Stimulated activated CD4-positive, alpha-beta T cell treated with anti-CD3 and anti-CD28 coated beads, Interleukin-15, amount 100 ng/mL, for 48 hours (primary cell): ENCODE results near the gene P2RX4.
"Not testable (repeated sequence)": the region's sequence is repeated elsewhere in the genome, so short reads cannot be mapped to it uniquely, and the experiment has no call there.

Experiments
- DNase-seq, 2 donors: peaks; one replicate each; pipeline ENCODE4 v3.0.0-alpha.2; 2020; ENCODE audit warnings: low read depth in 2 of 2

The P2RX4 gene, protein sequence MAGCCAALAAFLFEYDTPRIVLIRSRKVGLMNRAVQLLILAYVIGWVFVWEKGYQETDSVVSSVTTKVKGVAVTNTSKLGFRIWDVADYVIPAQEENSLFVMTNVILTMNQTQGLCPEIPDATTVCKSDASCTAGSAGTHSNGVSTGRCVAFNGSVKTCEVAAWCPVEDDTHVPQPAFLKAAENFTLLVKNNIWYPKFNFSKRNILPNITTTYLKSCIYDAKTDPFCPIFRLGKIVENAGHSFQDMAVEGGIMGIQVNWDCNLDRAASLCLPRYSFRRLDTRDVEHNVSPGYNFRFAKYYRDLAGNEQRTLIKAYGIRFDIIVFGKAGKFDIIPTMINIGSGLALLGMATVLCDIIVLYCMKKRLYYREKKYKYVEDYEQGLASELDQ

DNA sequence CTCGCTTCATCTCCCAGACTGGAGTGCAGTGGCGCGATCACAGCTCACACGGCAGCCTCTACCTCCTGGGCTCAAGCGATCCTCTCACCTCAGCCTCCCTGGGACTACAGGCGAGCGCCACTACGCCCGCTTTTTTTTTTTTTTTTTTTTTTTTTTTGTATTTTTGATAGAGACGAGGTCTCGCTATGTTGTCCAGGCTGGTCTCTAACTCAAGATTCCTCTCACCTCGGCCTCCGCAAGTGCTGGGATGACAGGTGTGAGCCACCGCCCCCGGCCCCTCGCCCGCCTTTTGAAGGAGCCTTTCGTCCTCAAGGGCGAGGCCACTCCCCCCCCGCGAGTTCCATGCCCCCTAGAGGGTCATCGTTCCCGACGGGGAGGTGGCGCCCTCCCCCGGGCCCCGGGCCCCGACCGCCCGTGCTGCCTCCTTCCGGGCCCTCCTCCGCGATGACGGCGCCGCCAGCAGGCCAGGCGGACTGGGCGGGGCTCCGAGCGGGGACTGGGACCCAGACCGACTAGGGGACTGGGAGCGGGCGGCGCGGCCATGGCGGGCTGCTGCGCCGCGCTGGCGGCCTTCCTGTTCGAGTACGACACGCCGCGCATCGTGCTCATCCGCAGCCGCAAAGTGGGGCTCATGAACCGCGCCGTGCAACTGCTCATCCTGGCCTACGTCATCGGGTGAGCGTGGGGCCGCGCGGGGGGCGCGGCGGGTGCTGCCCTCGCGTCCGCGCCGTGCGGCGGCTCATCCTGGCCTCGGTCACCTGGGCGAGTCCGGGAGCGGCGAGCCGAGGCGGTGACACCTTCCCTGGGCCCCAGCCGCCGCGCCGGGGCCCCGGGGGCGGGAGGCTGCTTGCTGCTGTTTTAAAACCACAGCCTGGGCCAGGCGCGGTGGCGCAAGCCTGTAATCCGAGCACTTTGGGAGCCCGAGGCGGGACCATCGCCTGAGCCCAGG lies at the start of gene P2RX4:
Gene P2RX4, plus strand, starts transcription at position 506 of the 949 bp plus-strand sequence. Its CDS starts 36 bp downstream, at position 542.
- peak; percentile 71 to 87 for DNase-seq

DNA sequence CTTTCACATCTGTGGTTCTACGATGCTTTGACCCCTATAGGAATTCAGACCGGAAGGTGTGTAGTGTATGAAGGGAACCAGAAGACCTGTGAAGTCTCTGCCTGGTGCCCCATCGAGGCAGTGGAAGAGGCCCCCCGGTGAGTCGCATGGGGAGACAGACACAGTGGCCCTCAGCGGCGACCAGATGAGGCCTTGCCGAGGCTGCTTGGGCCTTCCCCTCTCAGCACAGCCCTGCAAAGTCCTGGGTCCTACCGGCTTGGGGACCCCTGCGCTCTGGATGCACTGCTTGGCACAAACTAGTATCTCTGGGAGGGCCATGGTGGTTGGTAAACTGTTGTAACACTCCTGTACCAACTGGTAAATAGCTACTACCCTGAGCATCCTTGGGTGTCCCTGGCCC lies 47.5 kb upstream of the P2RX4 start:
- DNase-seq = no peak

DNA sequence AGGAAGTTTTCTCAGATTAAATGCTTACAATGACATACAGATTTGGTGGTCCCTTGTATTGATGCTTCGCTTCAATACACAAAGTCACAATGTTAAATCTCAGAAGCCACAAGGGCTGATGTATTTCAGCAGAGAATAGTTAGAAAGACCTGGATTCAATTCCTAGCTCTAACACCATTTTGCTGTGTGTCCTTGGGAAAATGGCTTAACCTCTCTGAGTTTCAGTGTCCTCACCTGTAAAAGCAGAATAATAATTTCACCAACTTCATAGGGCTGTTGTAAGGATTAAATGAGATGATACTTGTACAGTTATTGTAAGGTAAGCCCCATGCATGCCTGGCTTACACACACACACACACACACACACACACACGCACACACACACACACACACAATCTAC lies 46.9 kb upstream of the P2RX4 start:
- no peak for DNase-seq

DNA sequence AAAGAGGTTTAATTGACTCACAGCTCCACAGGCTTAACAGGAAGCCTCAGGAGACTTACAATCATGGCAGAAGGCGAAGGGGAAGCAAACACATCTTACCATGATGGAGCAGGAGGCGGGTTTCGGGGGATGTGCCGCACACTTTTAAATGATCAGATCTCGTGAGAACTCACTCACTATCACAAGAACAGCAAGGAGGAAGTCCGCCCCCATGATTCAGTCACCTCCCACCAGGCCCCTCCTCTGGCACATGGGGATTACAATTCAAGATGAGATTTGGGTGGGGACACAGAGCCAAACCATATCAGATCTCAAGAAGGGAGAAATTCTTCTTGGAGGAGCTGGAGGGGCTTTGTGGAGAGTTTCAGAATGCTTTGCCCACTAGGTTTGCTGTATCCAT lies 45.1 kb upstream of the P2RX4 start:
- DNase-seq = not testable (repeated sequence)

DNA sequence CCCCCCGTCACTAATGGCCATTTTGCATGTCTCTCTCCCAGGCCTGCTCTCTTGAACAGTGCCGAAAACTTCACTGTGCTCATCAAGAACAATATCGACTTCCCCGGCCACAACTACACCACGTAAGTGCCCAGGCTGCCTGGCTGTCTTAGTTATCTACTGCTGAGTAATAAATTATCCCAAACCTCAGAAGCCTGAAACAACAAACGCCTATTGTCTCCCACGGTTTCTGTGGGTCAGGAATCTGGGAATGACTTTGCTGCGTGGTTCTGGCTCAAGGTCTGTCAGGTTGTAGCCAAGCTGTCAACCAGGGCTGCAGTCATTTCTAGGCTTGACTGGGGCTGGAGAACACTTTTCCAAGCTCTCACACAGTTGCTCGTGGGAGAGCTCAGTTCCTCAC lies 44.6 kb upstream of the P2RX4 start:
- DNase-seq = no peak

DNA sequence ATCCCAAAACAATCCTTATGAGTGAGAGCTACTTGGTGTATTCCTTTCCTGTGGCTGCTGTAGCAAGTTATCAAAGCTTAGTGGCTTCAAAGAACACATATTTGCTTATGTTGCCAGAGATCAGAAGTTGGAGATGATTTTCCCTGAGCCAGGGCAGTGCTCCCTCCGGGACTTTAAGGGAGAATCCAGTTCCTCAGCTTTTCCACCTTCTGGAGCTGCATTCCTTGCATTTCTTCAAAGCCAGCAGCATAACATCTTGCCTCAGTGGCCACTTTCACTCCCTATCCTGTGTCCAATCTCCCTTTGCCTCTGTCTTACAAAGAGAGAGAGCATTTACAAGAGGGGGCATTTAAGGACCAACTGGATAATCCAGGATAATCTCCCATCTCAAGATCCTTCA lies 43.6 kb upstream of the P2RX4 start:
- DNase-seq = no peak

DNA sequence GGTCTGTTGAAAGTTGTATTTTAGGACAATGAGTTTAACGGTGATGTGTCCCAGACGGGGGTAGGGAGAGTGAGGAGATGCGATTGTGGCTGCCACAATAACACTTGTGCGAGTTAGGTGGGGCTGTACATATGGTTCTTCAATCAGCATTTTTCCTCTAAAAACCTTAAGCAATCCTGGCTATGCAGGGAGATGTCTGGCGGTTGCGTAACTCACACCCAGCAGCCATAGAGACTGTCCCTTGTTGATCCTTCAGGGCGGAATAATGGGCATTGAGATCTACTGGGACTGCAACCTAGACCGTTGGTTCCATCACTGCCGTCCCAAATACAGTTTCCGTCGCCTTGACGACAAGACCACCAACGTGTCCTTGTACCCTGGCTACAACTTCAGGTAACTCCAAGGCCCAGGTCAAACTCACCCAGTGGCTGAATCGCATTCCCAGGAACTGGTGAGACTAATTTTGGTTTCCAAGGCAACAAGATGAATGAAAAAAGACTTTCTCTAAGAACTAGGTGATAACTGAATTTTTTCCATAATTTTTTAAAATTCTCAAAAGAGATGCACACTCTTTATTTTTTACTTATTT lies 42.6 kb upstream of the P2RX4 start:
- DNase-seq = no peak

DNA sequence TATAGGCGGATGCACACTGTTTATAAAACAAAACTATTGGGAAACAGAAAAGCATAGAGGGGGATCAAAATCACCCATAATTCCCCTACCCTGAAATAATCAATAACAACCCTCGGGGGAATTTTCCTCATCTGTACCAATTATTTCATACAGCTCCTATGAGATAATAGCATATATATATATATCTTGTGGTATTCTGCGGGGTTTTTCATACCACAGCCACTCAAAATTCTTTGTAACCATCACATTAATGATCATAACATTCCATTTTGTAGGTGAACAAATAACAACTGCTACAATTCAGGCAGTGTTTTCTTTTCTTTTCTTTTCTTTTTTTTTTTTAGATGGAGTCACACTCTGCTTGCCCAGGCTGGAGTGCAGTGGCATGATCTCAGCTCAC lies 42.0 kb upstream of the P2RX4 start:
- DNase-seq = no peak

DNA sequence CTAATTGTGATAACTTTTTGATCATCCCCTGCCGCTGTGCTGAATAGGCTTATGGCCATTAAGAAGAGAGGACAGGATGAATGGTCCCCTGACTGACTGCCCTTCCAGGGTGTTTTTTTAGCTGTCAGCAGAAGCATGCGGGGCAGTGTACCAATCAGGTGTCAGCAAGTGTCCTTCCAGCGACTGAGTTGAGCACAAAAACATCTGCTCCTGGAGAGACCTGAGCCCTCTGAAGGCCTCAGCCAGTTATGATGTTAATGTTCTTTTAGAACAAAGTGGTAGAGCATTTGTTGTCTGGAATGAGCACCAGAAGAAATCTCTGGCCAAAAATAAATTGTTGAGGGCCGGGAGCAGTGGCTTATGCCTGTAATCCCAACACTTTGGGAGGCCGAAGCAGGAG lies 39.8 kb upstream of the P2RX4 start:
- DNase-seq = no peak

DNA sequence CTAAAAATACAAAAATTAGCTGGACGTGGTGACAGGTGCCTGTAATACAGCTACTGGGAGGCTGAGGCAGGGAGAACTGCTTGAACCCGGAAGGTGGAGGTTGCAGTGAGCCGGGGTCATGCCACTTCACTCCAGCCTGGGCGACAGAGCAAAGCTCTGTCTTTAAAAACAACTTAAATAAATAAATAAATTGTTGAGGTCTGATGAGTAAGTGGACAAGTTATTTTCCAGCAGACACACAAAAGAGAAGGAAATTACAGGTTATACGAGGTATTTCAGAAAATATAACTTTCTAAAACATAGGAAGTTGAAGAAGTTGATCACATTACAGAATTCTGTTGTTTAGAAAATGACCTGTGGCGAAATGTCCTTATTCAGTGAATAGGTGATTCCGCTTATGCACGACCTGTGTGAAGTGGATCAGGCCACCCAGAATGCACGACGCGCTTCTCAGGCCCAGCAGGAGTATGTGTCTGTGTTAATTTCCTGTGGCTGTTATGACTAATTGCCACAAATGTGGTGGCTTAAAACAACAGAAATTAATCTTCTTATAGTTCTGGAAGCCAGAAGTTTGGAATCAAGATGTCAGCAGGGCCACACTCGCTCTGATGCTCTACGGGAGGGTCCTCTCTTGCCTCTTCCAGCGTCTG lies 39.2 kb upstream of the P2RX4 start:
- DNase-seq = no peak

DNA sequence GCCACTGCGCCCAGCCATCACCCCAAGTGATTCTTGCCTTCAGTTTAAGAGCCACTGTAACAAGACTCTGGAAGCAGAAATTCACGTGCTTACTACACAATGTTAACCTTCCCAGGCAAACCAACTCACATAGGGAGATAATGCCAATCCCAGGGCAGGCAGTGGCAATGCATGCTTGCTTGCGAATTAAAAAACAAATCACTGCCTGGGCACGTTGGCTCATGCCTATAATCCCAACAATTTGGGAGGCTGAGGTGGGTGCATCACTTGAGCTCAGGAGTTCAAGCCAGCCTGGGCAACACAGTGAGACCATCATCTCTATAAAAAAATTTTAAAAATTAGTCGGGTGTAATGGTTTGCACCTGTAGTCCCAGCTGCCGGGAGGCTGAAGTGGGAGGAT lies 37.8 kb upstream of the P2RX4 start:
- no peak for DNase-seq

DNA sequence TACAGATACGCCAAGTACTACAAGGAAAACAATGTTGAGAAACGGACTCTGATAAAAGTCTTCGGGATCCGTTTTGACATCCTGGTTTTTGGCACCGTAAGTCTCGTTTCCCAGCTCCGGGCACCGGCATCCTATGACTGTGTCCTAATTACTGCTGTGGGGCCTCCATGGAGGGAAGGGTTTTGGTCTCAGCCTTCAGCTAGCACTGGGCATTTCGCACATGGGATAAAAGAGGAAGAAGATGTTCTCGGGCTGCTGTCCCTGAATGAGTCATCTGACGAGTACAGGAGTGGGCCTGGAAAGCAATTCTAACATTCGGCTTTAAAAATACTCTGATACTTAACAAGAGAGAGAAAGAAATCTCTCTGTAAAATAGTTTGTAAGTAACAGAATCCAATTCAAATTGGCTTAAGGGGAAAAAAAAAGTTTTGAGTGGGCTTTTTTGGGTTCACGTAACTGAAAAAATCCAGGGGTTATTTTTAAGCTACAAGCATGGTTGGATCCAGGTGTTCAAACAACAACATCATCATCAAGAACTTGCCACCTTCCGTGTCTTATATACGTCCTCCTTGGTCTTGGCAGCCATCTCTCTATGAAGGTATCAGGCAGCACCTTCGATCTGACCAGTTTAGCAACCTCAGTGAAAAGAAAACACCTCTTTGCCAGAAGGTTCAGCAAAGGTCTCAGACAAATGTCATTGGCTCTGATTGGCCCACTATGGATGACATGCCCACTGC lies 34.4 kb upstream of the P2RX4 start:
- no peak for DNase-seq

DNA sequence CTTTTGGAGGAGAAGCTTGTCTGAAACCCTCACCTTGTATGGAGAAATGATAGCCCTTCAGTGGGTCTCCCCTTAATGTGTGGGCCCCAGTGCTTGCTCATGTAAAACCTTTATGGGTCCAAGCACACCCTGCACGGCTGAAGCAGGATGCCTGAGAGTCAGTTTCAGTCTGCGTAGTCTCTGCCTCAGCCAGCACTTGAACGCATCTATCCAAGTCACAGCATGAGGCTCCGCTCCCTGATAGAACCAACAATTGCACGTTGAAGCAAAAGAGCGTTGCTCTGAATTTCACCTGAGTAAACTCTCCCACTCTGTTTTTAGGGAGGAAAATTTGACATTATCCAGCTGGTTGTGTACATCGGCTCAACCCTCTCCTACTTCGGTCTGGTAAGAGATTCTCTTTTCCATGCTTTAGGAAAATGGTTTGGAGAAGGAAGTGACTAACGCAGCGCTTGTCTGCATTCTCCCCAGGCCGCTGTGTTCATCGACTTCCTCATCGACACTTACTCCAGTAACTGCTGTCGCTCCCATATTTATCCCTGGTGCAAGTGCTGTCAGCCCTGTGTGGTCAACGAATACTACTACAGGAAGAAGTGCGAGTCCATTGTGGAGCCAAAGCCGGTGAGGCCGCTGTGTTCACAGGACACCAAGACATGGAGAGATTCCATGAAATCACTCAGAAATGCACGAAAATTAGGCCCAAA lies 33.0 kb upstream of the P2RX4 start:
- DNase-seq = no peak

DNA sequence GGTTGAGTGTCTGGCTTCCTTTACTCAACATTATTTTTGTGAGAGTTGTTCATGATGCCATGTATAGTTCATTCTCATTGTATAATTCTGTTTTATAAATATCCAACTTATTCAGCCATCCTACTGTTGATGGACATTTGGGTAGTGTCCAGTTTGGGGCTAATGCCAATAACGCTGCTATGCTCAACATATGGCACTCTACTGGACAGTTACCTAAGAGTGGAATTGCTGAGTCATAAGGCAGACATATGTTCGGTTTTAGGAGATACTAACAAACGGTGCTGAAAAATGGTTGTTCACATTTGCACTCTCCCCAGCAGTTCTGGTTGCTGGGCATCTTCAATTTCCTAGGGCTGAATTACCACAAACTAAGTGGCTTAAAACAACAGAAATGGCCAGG lies 28.7 kb upstream of the P2RX4 start:
- DNase-seq = no peak

DNA sequence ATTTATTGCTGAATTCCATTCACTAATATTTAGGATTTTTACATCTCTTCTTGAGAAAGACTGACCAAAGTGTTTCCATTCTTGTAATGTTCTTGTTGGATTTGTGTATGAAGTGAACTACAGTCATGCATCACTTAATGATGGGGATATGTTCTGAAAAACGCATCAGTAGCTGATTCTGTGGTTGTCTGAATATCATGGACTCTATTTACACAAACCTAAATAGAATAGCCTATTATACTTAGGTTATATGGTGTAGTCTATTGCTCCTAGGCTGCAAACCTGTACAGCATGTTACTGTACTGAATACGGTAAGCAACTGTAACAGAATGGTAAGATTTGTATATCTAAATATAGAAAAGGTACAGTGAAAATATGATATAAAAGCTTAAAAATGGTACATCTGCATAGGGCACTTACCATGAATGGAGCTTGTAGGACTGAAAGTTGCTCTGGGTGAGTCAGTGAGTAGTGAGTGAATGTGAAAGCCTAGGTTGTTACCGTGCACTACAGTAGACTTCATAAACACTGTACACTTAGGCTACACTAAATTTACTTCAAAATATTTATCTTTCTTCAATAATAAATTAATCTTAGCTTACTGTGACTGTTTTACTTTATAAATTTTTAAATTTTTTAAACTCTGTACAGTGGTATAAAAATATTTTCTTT lies 27.6 kb upstream of the P2RX4 start:
- DNase-seq = no peak

DNA sequence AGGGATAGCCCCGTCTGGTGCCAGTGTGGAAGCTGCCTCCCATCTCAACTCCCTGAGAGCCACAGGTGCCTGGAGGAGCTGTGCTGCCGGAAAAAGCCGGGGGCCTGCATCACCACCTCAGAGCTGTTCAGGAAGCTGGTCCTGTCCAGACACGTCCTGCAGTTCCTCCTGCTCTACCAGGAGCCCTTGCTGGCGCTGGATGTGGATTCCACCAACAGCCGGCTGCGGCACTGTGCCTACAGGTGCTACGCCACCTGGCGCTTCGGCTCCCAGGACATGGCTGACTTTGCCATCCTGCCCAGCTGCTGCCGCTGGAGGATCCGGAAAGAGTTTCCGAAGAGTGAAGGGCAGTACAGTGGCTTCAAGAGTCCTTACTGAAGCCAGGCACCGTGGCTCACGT lies 25.5 kb upstream of the P2RX4 start:
- DNase-seq = no peak

DNA sequence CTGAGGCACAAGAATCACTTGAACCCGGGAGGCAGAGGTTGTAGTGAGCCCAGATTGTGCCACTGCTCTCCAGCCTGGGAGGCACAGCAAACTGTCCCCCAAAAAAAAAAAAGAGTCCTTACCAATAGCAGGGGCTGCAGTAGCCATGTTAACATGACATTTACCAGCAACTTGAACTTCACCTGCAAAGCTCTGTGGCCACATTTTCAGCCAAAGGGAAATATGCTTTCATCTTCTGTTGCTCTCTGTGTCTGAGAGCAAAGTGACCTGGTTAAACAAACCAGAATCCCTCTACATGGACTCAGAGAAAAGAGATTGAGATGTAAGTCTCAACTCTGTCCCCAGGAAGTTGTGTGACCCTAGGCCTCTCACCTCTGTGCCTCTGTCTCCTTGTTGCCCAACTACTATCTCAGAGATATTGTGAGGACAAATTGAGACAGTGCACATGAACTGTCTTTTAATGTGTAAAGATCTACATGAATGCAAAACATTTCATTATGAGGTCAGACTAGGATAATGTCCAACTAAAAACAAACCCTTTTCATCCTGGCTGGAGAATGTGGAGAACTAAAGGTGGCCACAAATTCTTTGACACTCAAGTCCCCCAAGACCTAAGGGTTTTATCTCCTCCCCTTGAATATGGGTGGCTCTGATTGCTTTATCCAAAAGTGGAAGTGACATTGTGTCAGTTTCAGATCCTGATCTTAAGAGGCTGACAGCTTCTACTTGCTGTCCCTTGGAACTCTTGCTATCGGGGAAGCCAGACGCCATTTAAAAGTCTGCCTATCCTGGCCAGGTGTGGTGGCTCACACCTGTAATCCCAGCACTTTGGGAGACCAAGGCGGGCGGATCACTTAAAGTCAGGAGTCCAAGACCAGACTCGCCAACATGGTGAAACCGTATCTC lies 24.7 kb upstream of the P2RX4 start:
- no peak for DNase-seq

DNA sequence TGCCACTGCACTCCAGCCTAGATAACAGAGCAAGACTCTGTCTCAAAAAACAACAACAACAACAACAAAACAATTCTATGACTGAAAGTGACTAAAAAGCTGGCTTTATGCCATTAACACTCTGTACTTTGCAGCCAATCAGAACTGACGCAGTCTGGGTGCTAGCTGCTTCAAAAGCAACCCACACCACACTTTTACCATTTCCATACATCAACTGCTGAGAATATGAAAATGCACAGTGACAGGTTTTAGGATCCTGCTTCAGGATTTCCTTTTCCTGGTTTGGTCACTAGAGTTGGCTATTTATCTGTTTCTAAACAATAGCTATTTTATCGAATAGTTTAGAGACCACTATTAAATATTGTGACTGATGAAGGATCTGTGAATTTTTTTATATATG lies 23.1 kb upstream of the P2RX4 start:
- no peak for DNase-seq

DNA sequence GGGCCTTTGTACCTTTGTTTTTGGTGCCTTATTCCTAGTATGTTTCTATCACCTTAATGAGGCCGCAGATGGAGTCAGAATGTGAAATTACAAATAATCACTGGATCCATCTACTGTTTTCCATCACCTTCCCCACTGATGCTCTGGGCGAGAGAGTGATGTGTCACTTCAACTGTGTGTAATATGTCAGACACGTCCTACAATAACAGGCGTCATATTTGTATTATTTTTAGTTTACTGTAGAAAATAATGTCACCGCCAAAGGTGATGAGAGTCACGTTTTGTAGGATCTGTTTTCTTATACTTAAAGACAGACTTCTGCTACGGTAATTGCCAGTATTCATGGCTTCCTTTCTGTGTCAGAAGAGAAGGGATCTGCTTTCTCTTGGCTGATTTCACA lies 22.4 kb upstream of the P2RX4 start:
- DNase-seq = no peak
